Amniotic stem cell (primary cell): ENCODE data around the gene CALHM3.

Source experiments
- DNase-seq: peaks from one replicate; lab custom pipeline; 2025; lab: John Stamatoyannopoulos, UW

The CALHM3 gene

DNA sequence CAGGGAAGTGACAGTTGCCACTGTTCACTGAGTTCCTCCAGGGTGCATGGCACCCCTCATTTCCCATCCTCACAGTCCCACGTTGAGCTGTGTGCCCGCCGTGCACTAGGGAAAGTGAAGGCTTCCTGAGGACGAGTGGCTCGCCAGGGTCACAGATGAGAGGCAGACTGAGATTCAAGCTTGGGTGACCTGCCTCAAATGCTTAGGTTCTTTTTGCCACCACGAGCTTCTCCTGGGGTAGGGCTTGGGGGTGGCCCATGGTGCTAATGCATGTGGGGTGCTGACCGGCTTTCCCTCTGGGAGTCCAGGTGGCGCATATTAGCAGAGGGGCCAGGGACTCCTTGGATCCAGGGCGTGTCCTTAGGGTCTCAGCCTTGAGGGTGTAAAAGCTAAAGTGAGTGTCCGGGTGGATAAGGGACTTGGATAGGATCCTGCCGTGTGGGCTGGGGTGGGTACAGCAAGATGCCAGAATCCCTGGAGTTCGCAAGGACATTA, 28.8 kb downstream of the CALHM3 start:
- no peak for DNase-seq

DNA sequence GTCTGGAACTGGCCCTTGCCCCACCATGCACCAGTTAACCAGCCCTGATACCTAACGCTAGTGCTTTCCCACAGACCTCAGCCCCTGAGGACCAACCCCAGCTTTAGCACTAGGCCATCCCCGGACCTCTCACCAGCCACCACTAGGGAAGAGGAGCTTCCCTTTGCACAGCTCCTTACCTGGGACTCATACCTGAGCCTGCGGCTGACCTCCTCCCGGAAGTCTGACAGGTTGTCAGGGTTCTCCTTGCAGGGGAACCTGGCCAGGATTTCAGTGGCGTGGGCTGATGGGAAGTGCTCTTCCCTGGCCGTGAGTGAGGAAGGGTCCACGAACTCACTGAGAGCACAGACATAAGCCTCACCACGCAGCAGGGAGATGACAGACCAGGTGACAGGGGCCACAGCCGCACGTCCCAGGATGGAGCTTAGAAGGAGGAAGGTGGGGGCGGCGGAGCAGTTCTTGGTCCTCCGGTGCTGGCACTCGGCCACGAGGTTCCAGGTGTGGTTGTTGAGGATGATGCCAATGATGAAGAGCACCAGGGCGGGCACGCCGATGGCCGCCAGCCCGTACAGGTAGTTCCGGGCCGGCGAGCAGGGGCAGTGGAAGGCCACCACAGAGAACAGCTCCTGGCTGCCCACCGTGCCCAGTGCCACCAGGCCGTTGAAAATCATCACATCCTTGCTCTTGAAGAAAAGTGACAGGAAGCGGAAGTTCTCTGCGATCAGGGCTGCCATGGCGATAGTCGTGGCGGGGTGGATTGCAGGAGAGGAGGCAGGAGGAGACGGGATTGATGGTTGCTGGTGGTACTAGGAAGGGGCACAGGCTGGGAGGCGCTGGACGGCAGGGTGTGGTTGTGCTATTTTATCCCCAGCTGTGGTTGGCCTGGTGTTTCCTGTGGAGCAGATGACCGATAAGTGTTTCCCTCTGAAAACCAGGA, 29.6 kb downstream of the CALHM3 start:
- no peak for DNase-seq

DNA sequence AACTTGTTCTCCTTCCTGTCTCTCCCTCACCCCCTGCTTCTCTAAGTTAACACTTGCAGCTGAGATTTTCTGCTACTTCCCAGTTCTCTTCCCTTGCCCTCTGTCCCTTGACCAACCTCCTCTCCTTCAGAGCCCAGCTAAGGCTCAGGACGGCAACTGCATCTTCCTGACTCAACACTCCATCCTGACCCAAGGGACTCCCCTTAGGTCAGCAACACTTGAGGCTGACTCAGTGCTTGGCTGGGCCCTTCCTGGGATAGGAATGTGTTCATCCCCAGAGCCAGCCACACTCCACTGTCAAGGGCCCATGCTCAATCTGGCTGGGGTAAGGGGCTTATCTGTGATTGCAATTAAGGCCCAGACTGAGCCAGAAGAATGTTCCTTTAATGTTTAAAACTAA, 30.3 kb downstream of the CALHM3 start:
- peak; percentile 62 for DNase-seq

DNA sequence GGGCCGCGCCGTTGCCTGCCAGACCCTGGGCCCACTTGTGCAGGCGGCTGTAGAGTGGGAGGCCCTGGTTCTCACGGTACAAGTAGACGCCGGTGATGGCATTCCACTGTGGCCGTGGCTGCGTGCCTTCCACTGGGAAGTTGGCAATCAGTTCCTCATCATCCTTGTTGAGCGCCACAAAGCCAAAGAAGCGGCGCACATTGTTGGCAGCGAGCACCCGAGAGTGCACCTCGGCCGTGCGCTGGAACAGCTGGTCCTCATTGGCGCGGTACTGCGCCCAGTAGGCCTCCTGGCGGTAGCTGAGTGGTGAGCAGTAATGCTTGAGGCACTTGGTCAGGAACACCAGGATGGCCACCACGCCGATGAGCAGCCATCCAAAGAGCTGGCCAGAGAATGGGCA, 31.9 kb downstream of the CALHM3 start:
- DNase-seq: no peak

DNA sequence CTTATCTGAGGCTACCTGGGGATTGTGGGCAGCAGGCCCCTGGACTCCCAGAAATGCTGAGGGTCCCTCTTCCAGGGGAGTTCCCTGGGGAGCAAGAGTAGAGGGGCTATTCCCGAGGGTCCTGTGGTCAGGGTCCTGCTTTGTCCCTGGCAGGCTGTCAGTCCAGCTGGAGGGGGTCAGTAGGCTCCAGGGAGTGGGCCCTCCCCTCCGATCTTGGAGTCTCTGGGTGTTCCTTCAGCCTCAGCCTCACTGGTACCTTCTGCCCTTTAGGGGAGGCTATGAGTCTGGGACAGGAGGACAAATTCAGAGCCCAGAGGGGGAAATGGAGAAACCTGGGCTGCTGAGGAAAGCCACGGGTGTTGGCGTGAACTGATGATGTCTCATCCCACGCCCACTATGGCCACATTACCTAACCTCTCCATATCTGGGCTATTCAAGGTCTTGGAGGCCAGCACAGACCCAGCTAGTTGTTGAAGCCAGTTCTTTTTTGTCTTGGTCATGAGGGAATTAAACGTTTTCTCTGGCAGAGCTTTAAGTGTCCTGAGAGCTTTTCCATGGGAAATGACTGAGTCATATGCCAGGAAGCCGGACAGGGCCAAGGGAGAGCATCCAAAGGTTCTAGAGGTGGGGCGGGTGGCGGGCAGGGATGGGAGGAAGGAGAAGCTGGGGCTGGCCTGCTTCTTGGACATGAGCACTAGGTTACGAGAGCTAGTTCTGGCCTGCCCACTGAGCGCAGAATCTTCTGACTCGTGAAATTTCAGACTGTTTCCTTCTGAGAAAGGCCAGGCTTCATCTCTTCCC, 33.1 kb downstream of the CALHM3 start:
- no peak for DNase-seq

DNA sequence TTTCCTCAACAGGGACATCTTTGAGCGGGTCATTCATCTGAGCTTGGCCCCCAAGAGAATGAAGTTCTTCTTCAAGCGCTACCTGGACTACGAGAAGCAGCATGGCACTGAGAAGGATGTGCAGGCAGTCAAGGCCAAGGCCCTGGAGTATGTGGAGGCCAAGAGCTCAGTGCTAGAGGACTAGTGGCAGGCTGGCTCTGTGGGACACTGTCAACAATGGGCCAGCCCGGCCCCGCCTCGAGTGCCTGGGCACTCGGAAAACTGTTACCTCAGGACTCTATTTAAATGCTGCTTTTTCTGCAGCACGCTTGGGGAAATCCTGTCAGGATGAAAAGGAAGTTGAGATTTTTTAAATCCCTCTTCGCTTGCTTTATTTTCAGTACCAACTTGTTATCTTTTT, 33.7 kb downstream of the CALHM3 start:
- DNase-seq: no peak

DNA sequence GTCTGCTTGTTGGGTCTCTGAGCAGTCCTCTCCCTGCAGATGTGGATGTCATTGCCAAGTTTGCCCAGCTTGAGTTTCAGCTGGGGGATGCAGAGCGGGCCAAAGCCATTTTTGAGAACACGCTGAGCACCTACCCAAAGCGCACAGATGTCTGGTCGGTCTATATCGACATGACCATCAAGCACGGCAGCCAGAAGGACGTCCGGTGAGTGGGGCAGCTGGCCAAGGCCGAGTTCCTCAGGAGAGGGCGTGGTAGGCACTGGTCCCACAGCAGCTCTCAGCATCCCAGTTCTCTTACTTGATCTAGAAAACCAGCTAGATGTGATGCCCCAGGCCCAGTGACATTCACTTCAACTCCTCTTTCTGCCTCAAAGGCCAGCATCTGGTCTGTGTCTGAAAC, 34.6 kb downstream of the CALHM3 start:
- no peak for DNase-seq

DNA sequence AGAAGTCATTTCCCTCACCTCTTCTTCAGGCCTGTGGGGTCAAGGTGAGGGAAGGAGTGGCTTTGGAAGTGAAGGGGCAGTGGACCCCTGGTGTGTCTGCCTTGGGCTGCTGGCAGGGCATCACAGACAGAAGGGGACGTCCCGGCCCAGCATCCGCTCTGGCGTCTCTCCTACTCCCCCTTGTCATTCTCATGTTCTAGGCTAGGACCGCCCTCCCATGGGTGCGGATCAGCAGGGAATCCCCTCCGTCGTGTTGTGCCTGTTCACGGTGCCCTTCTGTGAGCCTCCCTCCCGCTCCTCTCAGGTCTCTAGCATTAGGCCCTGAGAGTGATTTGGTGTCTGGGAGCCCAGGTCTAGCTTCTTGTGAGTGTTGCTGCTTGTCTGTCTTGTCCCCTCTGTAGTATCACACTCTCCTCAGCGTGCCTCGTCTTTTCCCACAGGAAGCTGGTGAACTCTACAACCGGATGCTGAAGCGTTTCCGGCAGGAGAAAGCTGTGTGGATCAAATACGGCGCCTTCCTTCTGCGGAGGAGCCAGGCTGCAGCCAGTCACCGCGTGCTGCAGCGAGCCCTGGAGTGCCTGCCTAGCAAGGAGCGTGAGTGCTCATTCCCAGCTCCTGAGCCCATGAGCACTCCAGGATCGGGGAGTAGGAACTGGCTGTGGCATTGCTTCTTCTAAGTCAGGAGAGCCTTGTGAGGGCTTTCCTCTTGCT, 35.4 kb downstream of the CALHM3 start:
- DNase-seq: no peak

DNA sequence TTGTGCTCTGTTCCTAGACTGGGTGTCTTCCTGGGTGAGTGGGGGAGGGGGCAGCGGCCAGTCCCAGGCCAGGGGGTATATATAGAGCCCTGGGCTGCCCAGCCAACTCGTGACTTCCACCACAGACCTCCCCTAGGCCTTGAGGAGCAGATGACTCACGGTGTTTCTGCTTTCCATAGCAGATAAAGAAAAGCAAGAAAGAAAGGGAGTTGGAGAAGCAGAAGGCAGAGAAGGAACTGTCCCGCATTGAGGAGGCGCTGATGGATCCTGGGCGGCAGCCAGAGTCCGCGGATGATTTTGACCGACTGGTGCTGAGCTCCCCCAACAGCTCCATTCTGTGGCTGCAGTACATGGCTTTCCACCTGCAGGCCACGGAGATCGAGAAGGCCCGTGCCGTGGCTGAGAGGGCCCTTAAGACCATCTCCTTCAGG, 37.0 kb downstream of the CALHM3 start:
- DNase-seq: no peak

DNA sequence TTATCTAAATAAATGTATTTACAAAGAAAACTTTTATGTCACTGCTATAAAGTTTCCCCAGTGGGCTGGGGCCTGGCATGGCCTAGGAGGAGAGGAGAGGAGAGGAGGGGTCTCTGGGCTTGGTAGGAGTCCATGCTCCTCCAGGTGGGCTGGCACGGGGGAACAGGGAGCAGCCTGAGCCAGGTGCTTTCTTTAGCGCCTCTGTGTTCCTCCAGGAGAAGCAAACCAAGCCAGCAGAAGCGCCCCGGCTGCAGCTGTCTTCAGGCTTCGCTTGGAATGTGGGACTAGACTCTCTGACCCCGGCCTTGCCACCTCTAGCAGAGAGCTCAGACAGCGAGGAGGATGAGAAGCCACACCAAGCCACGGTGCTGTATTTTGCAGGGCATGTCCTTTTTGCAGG, 37.4 kb downstream of the CALHM3 start:
- no peak for DNase-seq

DNA sequence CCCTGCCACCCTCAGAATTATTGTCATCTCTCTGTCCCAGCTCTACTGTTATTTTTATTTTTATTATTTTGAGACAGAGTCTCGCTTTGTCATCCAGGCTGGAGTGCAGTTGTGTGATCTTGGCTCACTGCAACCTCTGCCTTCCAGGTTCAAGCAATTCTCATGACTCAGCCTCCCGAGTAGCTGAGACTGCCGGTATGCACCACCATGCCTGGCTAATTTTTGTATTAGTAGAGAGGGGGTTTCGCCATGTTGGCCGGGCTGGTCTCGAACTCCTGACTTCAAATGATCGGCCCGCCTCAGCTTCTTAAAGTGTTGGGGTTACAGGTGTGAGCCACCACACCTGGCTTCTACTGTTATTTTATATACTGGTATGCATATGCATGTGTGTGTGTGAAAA, 37.8 kb downstream of the CALHM3 start:
- no peak for DNase-seq

DNA sequence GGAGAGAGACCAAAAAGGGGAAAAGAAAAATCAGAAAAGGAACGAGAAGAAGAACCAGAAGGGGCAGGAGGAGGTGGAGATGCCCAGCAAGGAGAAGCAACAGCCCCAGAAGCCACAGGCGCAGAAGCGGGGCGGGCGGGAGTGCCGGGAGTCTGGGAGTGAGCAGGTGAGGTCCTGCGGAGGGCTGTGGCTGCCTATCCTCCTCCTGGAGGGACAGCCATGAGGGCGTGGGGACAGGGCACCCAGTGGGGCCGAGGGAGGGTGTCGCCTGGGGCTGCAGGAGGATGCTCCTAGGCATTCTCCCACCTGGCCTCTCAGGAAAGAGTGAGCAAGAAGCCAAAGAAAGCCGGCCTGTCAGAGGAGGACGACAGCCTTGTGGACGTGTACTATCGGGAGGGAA, 38.6 kb downstream of the CALHM3 start:
- no peak for DNase-seq

DNA sequence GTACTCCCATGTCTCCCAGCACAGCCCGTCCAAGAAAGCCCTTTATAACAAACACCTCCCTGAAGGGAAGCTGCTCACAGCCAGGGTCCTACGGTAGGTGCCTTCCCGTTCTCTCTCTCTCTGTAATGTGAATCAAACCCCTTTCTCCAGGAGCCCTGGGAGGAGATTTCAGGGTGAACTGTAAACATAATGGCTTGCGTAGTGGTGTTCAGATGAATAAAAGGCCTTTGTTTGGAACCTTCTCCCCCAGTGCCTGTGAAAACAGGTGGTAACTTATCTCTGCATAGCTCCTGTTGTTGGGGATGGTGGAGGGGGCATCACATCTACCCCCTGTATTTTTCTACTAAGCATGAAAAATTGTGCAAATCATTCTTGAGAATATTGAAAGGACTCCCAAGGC, 39.3 kb downstream of the CALHM3 start:
- no peak for DNase-seq

DNA sequence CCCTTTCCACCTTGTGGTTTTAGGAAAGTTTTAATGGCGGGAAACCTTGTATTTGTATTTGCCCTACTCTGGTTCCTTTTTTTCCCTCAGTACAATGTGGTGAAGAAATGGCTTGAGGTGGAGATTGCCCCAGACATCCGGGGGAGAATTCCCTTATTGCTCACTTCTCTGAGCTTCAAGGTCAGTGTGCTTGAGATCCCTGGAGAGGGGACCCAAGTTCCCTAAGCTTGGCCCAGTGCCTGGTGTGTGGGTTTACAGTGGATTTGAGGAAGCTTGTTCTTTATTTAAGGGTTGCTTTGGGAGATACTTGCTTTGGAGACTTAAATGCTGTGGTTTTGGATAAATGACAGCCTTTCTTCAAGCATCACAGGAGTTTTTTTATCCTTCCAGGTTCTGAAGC, 45.2 kb downstream of the CALHM3 start:
- no peak for DNase-seq

DNA sequence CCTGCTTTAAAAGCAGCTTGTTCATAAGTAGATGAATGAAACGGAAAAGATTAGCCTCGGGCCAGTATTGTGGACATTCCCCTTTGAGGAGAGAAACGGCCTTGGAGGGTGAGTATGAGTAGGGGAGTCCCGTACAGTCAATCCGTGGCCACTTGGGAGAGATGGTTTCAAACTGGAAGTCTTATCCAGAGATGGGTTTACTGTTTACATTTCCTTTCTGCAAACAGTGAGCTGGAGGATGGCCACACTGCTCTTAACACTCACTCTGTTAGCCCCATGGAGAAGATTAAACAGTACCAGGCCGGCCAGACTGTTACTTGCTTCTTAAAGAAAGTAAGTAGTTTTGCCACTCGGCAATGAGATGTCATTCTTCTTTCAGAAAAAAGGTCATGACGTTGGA, 47.1 kb downstream of the CALHM3 start:
- DNase-seq: no peak

DNA sequence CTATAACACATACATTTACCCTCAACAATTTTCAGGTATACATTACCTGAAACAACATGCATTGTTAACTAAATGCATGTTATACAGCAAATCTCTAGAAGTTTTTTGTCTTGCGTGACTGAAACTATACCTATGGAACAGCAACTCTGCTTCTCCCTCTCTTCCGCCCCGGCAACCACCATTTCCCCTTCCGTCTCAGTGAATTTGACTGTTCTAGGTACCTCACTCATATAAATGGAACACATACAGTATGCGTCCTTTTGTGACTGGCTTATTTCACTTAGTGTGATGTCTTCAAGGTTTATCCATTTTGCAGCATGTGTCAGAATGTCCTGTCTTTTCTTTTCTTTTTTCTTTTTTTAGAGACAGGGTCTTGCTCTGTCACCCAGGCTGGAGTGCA, 49.4 kb downstream of the CALHM3 start:
- no peak for DNase-seq

DNA sequence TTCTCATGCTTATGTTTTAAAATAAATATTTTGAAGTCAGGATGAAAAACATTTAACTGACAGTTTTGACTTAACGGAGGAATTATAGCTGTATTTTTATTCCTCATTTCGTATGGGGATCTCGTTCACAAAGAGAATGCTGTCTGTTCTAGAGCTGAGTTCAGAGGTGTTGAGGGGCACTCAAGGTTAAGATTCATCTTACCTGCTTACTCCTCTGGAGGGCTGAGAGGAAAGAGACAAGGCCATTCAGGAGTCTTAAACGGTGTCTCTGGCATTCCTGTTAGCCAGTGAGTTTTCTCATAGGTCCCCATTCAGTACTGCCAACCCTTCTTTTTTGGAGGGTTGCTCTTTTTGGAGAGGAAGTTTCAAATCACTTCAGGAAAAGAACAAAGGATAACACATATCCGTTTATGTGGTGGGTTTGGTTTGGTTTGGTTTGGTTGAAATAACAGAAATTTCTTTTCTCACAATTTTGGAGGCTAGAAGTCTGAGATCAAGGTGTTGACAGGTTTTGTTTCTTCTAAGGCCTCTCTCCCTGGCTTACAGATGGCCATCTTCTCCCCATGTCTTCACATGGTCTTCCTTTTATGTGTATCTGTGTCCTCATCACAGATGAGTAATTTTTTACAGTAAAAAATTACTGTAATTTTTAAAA, 49.9 kb downstream of the CALHM3 start:
- DNase-seq: no peak

DNA sequence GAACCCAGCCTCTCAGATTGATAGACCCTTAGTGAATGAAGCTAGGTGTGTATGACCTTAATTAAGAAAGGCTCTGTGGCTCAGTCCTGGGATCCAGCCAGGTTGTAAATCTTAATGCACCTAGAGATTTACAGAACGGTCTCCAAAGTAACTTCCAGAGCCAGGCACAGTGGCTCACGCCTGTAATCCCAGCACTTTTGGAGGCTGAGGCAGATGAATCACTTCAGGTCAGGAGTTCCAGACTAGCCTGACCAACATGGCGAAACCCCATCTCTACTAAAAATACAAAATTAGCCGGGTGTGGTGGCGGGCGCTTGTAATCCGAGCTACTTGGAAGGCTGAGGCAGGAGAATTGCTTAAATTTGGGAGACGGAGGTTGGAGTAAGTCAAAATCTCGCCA, 51.2 kb downstream of the CALHM3 start:
- no peak for DNase-seq

DNA sequence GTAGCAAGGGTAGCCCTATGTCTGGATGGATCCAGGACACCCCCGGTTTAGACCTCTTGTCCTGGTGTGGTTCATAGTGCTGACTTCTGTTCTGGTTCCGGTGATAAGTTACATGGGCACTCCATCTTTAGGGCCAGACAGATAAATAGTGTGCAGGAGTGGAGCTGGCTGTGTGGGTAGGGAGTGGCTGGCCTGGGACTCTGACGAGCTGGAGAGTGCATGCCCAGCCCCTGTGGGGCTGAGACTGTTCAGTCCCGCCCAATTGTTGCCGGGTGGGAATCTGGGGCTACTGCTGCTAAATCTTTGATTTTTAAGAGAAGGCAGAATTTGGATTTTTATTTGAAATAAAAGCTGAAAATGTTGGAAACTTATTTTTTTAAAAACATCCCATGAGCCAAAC, 55.3 kb downstream of the CALHM3 start:
- no peak for DNase-seq
